Measurements from ENCODE around the gene PUDP.

- TF ChIP-seq, protein P1, sequence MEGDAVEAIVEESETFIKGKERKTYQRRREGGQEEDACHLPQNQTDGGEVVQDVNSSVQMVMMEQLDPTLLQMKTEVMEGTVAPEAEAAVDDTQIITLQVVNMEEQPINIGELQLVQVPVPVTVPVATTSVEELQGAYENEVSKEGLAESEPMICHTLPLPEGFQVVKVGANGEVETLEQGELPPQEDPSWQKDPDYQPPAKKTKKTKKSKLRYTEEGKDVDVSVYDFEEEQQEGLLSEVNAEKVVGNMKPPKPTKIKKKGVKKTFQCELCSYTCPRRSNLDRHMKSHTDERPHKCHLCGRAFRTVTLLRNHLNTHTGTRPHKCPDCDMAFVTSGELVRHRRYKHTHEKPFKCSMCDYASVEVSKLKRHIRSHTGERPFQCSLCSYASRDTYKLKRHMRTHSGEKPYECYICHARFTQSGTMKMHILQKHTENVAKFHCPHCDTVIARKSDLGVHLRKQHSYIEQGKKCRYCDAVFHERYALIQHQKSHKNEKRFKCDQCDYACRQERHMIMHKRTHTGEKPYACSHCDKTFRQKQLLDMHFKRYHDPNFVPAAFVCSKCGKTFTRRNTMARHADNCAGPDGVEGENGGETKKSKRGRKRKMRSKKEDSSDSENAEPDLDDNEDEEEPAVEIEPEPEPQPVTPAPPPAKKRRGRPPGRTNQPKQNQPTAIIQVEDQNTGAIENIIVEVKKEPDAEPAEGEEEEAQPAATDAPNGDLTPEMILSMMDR (IDR thresholded peaks at IDR 0.05; ENCODE audit: low read depth, low read length, poor library complexity, severe bottlenecking), result no peak
- no peak for TF ChIP-seq EZH2phosphoT487 (IDR thresholded peaks at IDR 0.05; ENCODE audit: borderline replicate concordance, low read length)
Measured at GRCh38 chrX:7083468-7084396, 64.2 kb downstream of the PUDP start.

All from DOHH2 (cell line).